GM21515 (cell line): ENCODE results near the gene CDH7.

Experiments used
- ATAC-seq: cut with Tn5 transposase; IDR thresholded peaks from one replicate; pipeline ENCODE4 v1.9.1; 2021; ENCODE audit not compliant: unreplicated experiment

The CDH7 gene

GRCh38 chr18:65767406-65767805 is 16.6 kb downstream of the CDH7 start:
- no peak for ATAC-seq

GRCh38 chr18:65768120-65768778 is 17.4 kb downstream of the CDH7 start:
- no peak for ATAC-seq

GRCh38 chr18:65769652-65770051 is 18.8 kb downstream of the CDH7 start:
- ATAC-seq = no peak

- ATAC-seq = no peak
Observed at GRCh38 chr18:65786474-65786873, 35.7 kb downstream of the CDH7 start.

- ATAC-seq = no peak
Observed at GRCh38 chr18:65788373-65788772, 37.6 kb downstream of the CDH7 start.

GRCh38 chr18:65790604-65791003 is 39.8 kb downstream of the CDH7 start:
- no peak for ATAC-seq

- no peak for ATAC-seq
Observed at GRCh38 chr18:65791719-65792118, 40.9 kb downstream of the CDH7 start.

GRCh38 chr18:65792456-65793074 is 41.8 kb downstream of the CDH7 start:
- no peak for ATAC-seq

- ATAC-seq = no peak
Observed at GRCh38 chr18:65808759-65809158, 57.9 kb downstream of the CDH7 start.

- no peak for ATAC-seq
Observed at GRCh38 chr18:65811307-65811706, 60.5 kb downstream of the CDH7 start.

GRCh38 chr18:65815506-65815905 is 64.7 kb downstream of the CDH7 start:
- no peak for ATAC-seq

- no peak for ATAC-seq
Observed at GRCh38 chr18:65817178-65817577, 66.4 kb downstream of the CDH7 start.

- ATAC-seq = no peak
Observed at GRCh38 chr18:65821911-65822310, 71.1 kb downstream of the CDH7 start.

GRCh38 chr18:65822826-65823225 is 72.0 kb downstream of the CDH7 start:
- ATAC-seq = no peak

GRCh38 chr18:65827444-65827843 is 76.6 kb downstream of the CDH7 start:
- ATAC-seq = no peak

GRCh38 chr18:65835881-65836280 is 85.1 kb downstream of the CDH7 start:
- no peak for ATAC-seq

GRCh38 chr18:65846107-65846506 is 95.3 kb downstream of the CDH7 start:
- no peak for ATAC-seq

- no peak for ATAC-seq
Observed at GRCh38 chr18:65852273-65852672, 101.5 kb downstream of the CDH7 start.

- ATAC-seq = no peak
Observed at GRCh38 chr18:65859075-65859474, 108.3 kb downstream of the CDH7 start.

GRCh38 chr18:65869527-65869926 is 118.7 kb downstream of the CDH7 start:
- no peak for ATAC-seq

GRCh38 chr18:65876310-65876709 is 125.5 kb downstream of the CDH7 start:
- no peak for ATAC-seq

GRCh38 chr18:65897292-65897691 is 146.5 kb downstream of the CDH7 start:
- ATAC-seq = no peak

- ATAC-seq = no peak
Observed at GRCh38 chr18:65901522-65901921, 150.7 kb downstream of the CDH7 start.
